ENCODE measurements around the gene INPP5B.
"Not testable (repeated sequence)": the region's sequence is repeated elsewhere in the genome, so short reads cannot be mapped to it uniquely, and the experiment has no call there.

Gene INPP5B

DNA sequence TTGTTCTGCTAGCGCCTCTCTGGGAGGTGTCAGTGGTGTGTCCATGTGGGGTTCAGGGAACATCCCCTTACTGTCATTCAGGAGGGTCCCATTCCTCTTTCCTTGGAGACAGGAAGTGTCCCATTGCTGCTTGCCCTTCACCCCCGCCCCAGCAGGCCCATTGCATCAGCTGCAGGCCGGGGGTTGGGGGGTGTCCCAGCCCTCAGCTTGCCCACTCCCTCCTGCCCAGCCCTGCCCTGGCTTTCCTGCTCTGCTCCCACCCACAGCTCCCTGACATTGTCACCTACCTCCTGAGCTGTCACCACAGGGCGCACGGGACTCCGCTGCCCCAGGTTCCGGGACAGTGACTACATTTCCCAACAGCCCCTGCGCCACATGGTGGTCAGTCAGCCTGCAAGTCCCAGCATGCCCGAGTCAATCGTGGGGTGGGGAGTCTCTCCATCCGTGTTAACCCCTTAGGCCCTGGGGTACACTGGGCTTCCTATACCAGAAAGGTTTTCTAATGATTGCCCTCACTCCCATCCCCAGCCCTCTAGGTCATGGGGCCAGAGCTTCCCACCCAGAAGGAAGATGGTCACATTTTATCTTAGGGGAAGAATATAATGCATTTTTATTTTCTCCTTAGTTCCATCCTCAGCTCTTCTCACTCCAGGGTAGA, at the start of gene INPP5B:
INPP5B (minus strand) TSS at position 351 of the 658 bp plus-strand sequence. CDS start 745 bp downstream, outside the sequence.
- DNase-seq (ENCODE audit: low read depth in 2 of 3, low spot score in 1 of 3): peak; percentile 62 to 68 (median 64)

DNA sequence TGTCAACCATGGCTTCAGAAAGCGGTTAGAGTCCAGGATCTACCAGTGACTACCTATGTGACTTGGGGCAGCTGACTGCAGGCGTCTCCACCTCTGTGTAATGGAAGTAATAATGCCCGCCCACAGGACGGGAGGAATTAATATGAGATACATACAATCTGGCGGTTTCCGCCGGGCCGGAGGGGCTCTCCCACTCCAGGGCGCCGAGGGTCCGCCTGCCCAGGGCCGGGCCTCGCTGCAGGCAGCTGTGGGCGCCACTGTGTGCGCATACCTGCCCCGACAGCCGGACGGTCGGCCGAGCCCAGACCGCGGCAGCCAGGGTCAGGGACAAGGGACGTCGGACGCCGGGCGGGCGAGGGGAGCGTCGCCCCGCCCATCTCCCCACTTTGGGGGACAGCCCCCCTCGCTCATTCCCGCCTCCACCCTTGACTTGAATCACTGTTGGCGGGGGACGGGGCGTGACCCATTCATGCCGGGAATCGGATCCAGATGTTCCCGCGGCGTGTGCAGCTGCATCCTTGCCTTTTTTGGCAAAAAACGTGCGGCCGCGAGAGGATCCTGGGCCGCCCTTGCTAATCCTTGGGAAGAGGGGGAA, 49.0 kb upstream of the INPP5B start:
- DNase-seq (ENCODE audit: low read depth in 2 of 3, low spot score in 1 of 3): peak in 1 of 3 donors; percentile 44

DNA sequence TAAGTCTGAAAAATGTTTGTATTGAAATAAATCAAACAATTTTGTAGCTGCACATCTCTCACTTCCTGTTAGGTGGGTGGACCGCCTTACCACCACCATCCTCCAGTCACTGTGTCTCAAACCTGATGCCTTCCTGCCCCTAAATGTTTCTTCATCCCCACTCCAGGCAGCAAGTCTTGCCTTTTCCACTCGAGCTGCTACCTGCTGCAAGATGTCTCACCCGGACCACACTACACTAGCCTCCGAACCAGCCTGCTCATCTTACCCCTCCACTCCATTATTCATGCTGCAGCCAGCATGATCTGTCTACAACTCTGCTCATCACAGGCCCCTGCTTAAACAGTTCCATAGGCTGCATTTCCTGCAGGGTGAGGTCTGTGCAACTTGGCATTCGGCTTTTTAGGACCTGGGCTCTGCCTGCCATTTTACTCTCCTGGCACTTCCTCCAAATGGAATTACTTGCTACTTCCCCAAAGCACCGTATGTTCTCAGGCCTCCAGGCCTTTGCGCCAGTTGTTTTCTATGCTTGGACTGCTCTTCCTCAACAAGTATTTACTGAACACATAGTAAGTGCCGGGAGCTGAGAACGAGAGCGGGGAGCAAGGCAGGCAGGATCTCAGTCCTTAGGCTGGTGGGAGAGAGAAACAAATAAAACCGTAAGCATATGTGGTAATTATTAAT, 48.2 kb upstream of the INPP5B start:
- DNase-seq (ENCODE audit: low read depth in 2 of 3, low spot score in 1 of 3): no peak

DNA sequence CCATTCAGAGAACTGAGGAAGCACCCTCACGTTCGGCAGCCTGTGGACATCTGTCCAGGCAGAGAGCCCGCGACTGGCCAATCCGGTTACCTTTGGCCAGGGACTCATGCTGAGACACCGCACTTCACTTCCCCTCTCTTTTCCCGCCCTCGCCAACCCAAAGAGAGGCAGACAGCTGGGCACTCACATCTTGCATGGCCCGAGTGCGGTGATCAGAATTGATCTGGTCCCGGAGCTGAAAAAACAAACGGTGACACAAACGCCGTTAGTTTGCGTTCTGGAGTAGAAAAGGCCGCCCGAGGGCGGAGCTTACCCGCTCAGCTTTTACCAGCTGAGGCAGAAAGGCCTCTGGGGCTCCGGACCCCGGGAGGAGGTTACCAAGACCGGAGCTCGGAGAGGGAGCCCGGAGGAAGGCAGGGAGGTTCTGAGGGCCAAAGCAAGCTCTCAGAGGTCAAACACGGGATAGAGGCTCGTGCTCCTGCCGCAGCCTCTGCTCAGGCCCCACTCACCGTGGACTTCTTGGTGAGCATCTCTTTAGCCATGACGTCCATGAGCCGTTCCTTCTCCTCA, 42.6 kb upstream of the INPP5B start:
- DNase-seq (ENCODE audit: low read depth in 2 of 3, low spot score in 1 of 3): peak in 1 of 3 donors; percentile 28

DNA sequence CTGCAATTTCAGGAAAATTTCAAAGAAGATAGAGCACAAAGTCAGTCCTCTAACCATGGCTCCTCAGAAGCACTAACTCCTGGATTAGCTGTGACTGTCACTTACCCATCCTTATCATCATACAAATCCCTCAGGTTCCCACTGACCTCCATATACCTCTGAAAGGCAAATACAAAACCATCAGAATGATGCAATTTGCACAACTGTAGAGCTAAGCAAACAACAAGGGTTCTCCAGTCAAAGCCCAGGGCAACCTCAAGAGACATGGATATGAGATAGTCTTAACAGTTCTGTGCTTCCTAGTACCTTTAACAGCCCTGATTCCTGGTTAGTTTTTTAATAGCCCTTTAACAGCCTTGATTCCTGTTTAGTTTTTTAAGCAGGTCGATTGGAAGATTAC, 40.8 kb upstream of the INPP5B start:
- DNase-seq (ENCODE audit: low read depth in 2 of 3, low spot score in 1 of 3): no peak

DNA sequence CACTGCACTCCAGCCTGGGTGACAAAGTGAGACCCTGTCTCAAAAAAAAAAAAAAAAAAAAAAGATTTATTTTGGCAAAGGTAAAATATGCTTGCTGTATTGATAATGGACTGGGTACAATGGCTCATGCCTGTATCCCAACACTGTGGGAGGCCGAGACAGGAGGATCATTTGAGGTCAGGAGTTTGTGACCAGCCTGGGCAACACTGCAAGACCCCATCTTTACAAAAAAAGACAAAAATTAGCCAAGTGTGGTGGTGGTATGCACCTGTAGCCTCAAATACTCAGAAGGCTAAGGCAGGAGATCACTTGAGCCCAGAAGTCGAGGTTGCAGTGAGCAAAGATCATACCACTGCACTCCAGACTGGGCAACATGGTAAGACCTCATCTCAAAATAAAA, 36.7 kb upstream of the INPP5B start:
- DNase-seq (ENCODE audit: low read depth in 2 of 3, low spot score in 1 of 3): no peak

DNA sequence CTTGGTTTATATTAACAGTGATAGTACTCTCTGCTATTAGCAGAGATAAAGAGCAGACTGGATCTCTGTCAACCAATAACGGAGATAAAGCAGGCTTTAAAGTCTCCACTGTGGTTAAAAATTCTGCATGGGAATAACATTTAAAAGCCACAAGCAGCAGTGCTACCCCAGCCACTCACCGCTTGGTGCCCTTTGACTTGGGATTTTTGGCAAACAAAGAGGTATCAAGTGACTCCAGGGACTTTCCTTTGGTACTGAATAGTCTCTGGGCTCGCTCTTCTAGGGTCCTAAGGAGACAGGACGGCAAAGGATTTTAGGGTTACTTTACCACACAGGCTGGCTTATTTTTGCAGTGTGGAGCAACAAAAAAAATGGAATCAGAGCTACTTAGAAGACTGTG, 31.7 kb upstream of the INPP5B start:
- DNase-seq (ENCODE audit: low read depth in 2 of 3, low spot score in 1 of 3): no peak

DNA sequence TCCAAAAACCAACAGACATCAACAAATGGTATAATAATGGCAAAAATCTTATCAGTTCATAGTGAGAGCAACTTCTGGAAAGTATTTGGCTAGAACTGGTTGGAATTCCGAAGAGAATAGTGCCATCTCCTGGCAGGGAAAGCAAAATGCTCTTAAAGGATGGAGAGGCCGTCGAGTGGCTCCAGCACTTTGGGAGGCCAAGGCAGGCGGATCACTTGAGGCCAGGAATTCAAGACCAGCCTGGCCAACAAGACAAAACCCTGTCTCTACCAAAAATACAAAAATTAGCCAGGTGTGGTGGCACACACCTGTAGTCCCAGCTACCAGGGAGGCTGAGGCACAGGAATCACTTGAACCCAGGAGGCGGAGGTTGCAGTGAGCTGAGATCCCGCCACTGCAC, 28.2 kb upstream of the INPP5B start:
- not testable (repeated sequence) for DNase-seq (ENCODE audit: low read depth in 2 of 3, low spot score in 1 of 3)

DNA sequence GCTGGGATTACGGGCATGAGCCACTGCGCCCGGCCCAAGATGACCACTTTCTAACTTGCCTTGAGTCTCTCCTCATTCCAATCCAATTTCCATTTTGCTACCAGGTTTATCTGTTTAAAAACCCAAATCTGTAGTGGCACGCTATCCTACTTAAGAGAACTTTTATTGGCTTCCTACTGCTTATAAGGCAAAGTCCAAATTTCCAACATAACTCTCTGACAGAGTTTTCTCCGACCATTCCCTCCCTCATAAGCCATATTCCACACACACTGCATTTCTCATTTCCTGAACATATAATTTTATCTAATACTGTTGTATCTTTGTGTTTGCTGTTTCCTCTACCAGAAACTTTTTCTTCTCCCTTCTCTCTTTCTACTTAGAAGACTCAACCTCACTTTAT, 27.7 kb upstream of the INPP5B start:
- DNase-seq (ENCODE audit: low read depth in 2 of 3, low spot score in 1 of 3): no peak

DNA sequence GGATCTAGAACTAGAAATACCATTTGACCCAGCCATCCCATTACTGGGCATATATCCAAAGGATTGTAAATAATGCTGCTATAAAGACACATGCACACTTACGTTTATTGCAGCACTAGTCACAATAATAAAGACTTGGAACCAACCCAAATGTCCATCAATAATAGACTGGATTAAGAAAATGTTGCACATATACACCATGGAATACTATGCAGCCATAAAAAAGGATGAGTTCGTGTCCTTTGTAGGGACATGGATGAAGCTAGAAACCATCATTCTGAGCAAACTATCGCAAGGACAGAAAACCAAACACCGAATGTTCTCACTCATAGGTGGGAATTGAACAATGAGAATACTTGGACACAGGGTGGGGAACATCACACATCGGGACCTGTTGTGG, 26.8 kb upstream of the INPP5B start:
- not testable (repeated sequence) for DNase-seq (ENCODE audit: low read depth in 2 of 3, low spot score in 1 of 3)

DNA sequence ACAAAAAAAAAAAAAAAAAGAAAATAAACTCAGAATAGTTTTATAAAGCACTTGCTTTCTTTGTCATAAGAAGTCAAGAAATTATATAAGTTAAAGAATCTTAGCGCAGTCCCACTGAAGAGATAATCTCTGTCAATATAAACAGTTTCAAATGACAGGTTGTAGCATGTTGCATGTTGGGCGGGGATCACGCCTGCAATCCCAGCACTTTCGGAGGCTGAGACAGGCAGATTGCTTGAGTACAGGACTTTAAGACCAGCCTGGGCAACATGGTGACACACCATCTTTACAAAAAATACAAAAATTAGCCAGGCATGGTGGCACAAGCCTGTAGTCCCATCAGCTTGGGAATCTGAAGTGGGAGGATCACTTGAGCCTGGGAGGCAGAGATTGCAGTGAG, 18.4 kb upstream of the INPP5B start:
- no peak for DNase-seq (ENCODE audit: low read depth in 2 of 3, low spot score in 1 of 3)

DNA sequence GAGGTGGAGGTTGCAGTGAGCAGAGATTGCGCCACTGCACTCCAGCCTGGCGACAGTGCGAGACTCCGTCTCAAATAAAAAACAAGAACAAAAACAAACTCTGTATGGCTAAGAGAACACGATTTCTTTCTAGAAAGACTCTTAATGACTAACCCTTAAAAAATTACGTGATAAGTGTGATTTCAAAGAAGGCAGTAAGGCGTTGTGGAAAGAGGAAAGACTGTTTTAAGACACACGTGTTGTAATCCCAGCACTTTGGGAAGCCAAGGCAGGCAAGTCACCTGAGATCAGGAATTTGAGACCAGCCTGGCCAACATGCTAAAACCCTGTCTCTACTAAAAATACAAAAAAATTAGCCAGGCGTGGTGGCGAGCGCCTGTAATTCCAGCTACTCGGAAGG, 17.3 kb upstream of the INPP5B start:
- not testable (repeated sequence) for DNase-seq (ENCODE audit: low read depth in 2 of 3, low spot score in 1 of 3)

DNA sequence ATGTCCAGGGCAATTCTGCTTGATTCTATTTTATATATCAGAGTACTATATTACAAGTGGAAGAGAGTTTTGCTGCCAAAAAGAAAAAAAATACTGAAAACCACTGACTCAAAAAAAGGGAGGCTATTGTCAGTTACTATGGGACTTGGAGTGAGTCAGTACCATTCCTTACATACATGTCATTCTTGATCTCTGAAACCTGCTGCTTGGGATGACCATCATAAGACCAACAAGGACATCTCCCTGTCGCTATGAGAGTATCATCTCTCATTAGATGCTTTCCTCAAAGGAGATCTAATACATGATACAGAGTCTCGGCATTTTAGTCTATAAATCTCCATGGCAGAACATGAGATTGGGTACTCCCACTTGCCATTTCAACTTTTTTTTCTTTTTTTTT, 11.8 kb upstream of the INPP5B start:
- DNase-seq (ENCODE audit: low read depth in 2 of 3, low spot score in 1 of 3): no peak

DNA sequence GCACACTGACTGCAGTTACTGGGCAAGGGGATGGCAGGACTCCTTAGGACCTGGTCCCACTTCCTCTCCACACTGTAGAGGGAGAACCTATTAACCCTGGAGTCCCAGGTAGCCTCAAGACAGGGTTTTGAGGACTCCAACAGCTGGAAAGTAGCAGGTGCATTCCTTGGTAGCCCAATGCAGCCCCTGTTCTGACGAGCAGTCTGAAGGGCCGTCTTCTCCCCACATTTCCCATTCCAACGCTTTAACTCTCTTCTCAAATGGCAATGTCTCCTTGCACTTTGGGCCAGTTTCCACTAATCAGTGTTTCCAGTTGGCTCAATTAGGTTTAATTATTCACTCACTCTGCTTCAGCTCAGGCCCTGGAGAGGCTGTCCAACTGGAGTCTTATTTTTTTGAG, 8.8 kb upstream of the INPP5B start:
- DNase-seq (ENCODE audit: low read depth in 2 of 3, low spot score in 1 of 3): no peak

DNA sequence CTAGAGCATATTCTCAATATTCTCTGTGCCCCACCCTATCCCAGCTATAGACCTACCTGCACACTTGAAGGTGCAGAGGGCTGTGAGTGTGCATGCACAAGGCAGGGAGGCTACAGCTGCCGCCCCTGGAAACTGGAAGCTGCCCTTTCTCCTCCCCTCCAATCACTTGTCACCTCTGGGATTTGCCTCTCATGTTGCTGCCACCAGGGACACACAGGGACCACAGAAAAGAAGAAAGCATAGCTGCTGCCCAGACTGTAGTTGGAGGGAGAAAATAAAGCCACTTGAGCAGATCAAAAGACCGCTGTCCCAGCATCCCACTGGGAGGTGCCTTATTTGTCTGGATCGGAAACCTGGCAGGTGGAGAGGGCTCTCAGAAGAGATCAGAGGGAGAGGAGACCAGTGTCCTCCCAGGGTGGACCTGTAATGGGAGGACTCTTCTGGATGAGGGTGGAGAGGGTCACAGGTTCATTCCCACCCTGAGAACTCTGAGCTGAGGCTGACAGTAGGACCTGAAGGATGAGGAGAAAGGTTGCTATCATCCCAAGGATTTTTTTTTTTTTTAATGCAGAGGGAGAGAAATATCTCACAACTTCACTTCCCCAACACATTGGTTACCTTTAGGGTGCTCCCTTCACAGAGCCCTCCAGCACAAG, 7.6 kb upstream of the INPP5B start:
- no peak for DNase-seq (ENCODE audit: low read depth in 2 of 3, low spot score in 1 of 3)

DNA sequence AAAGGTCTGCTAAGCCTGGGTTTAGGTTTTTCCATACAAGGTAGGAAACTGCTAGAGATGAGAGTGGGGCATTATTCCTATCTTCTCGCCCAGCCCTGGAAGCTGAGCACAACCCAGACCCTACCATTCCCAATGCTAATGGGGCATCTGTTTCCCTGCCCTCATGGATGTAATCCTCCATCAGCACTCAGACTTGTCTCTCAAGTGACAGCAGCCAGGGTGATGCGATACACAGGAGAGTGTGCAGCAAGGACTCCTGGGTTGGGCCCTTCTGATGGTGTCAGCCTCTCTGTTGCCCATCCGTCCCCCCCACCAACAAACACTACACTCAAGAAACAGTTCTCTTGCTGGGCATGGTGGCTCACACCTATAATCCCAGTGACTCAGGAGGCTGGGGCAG, 5.9 kb upstream of the INPP5B start:
- no peak for DNase-seq (ENCODE audit: low read depth in 2 of 3, low spot score in 1 of 3)

DNA sequence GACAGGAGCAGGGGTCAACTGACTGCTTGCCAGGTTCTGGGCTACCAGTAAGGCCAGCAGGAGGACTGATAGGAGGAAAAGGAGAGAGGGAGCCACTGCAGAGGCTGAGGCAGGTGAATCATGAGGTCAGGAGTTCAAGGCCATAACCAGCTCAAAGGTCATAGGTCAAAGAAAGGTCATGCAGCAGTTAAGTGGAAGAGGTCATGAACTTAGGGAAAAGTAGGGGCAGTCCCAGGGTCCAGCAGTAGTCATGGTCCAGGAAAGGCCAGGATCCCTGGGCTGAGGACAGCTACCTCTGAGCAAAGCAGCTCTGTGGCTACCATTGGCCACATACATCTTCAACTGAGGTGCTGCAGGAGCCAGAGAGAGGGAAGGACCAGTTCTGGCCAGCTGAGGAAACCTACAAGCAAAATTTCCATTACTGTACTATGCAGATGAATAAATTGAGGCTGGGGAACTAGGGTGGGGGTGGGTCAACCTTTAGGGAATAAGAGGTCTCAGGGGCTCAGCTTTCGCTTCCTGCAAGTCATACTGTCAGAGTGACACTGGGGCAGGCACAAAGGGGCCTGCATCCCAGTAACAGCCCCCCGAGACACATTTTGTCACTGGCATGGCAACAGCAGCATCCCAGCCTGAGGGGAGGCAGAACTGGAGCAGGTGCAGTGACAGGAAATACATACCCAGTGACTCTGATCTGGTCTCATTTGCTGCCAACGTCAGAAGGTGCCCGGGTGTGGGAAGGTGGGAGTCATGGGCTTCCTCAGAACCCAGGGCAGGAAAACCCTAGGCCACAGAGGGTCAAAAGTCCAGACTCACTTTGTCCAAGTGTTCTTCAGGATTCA, 5.2 kb upstream of the INPP5B start:
- DNase-seq (ENCODE audit: low read depth in 2 of 3, low spot score in 1 of 3): no peak

DNA sequence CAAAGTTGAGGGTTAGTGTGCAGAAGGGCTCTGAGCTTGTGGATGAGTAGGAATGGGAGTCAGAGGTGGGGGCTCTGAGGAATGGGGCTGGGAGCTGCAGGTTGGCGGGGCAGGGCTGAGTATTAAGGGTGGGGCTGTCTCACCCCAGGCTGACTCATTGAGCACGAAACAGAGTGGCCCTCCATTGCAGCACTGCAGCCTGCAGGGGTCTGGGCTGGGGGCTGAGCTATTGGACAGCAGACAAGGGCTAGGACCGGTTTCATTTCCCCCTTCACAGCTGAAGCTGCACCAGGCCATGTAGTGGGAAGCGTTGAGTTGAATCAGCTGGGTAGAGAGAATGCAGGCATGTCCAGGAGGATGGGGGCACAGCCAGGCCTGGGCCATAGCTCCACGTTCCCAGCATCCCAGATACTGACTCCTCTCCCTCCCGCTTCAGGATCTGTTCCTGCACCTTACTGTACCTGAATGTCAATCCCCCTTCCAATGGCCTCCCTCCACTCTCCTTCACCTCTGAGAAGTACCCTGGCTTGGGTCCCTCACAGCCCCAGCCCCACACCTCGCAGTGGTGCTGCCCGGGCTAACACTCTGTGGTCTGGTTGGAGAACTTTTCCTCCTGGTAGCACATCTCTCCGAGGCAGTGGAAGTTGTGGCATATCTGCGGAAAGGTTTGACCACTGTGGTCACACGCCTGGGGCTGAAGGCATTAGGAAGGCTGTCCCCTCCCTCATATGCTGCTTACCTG, 4.4 kb upstream of the INPP5B start:
- no peak for DNase-seq (ENCODE audit: low read depth in 2 of 3, low spot score in 1 of 3)

DNA sequence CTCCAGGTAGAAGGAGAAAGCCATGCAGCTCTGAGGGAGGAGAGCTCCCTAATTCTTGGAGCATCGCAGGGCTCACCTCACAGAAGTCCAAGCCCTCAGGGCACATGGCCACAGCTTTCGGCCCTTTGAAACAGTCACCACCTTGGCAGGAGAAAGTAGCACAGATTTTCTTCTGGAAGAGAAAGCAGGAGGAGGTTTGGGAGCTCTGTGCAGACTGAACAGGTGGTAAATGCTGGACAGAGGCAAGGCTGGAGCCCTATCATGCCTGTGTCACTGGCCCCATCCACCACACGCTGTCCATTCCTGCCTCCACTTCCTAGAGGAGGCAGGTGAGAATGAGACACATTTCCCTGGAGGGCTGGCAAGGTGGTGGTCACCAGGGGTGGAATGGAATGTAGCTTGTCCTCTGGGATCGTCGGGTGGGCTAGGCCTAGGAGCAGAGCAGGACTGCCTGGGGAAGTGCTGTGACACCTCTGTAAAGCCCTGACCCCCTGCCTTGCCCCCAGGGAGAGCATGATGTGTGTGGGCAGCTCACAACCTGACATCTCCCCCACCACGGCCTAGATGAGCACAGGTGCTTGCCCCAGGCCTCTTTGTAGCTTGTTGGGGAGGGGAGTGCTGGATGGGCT, 2.8 kb upstream of the INPP5B start:
- DNase-seq (ENCODE audit: low read depth in 2 of 3, low spot score in 1 of 3): no peak

DNA sequence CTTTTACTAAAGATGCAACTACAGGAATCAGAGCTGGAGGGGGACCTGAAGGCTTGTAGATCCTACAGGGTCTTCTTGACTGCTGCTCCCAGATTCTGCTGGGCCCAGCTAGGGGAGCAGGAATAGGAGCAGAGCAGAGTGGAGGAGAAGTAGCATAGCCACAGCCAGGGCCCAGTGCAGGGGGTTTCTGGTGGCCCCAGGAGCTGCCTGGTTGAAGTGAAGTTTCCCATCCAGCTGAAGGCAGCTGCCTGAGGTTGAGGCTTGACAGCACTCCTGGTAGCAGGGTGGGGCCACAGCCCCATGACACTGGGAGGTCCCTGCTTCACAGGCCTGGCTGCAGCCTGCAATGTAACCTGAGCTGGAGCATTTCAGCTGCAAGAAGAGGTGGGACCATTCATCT, 2.0 kb upstream of the INPP5B start:
- no peak for DNase-seq (ENCODE audit: low read depth in 2 of 3, low spot score in 1 of 3)
